HEK293 (cell line): ENCODE data around the gene HSCB.

Experiments used
- CTCF ChIA-PET: fragments of 350-600 bp; formaldehyde crosslinking; extraction: SDS; loops from one replicate; lab custom pipeline; 2021; ENCODE audit warnings: antibody characterized with exemption; lab: Yijun Ruan, JAX
- POLR2A ChIA-PET: fragments of 300-600 bp; formaldehyde crosslinking; extraction: SDS; loops from one replicate; lab custom pipeline; 2020; ENCODE audit warnings: antibody characterized with exemption, inconsistent platforms; lab: Yijun Ruan, JAX
- H3K27ac ChIP-seq: fragments of 200-500 bp; sonication (Bioruptor generic); 2 replicates; pipeline ENCODE4 v1.5.1; 2014; ENCODE audit warnings: low read depth, low read length, control low read depth, inconsistent platforms; ENCODE audit errors: extremely low read depth
- H3K36me3 ChIP-seq, 2 experiments: fragments of 200-500 bp in 1 of 2; sonication (Bioruptor generic) in 1 of 2; 1 replicate in 1 of 2; 2 replicates in 1 of 2; pipeline ENCODE4 v1.5.1; 2014 to 2017; ENCODE audit warnings: inconsistent platforms in 2 of 2, low read length in 2 of 2; ENCODE audit not compliant: control insufficient read depth in 2 of 2, insufficient read depth in 1 of 2
- H3K4me1 ChIP-seq: fragments of 200-500 bp; sonication (Bioruptor generic); 2 replicates; pipeline ENCODE4 v1.5.1; 2014; ENCODE audit warnings: mild to moderate bottlenecking, low read length, inconsistent platforms; ENCODE audit not compliant: control insufficient read depth, insufficient read depth
- H3K4me3 ChIP-seq: 2 replicates; pipeline ENCODE4 v1.5.1; 2011; ENCODE audit warnings: low read depth, mild to moderate bottlenecking, control low read depth, low read length, moderate library complexity
- H3K9me3 ChIP-seq: fragments of 200-500 bp; sonication (Bioruptor generic); 2 replicates; pipeline ENCODE4 v1.5.1; 2014; ENCODE audit warnings: low read depth, low read length, inconsistent platforms; ENCODE audit not compliant: control insufficient read depth, insufficient read depth
- PRDM1 ChIP-seq: fragments of 450-650 bp; formaldehyde crosslinking; IDR thresholded peaks from 2 replicates; pipeline ENCODE4; 2016; ENCODE audit warnings: missing biosample characterization, missing genetic modification characterization
- YY2 ChIP-seq: fragments of 450-650 bp; formaldehyde crosslinking; IDR thresholded peaks from 2 replicates; pipeline ENCODE4 v1.5.1; 2016; ENCODE audit warnings: missing biosample characterization, missing genetic modification characterization
- ZEB2 ChIP-seq: fragments of 450-650 bp; formaldehyde crosslinking; IDR thresholded peaks from 2 replicates; pipeline ENCODE4 v1.5.1; 2016; ENCODE audit warnings: missing biosample characterization, missing genetic modification characterization
- ZFP3 ChIP-seq: fragments of 450-650 bp; formaldehyde crosslinking; IDR thresholded peaks from 2 replicates; pipeline ENCODE4 v1.5.1; 2016; ENCODE audit warnings: low read depth, missing biosample characterization, missing genetic modification characterization
- ZNF114 ChIP-seq: fragments of 450-650 bp; formaldehyde crosslinking; IDR thresholded peaks from 2 replicates; pipeline ENCODE4 v1.5.0; 2017; ENCODE audit warnings: missing biosample characterization, missing genetic modification characterization
- ZNF121 ChIP-seq: fragments of 450-650 bp; formaldehyde crosslinking; IDR thresholded peaks from 2 replicates; pipeline ENCODE4 v1.5.1; 2016; ENCODE audit warnings: missing biosample characterization, missing genetic modification characterization
- ZNF138 ChIP-seq: fragments of 450-650 bp; formaldehyde crosslinking; IDR thresholded peaks from 2 replicates; pipeline ENCODE4 v1.5.1; 2016; ENCODE audit warnings: missing biosample characterization, missing genetic modification characterization, borderline replicate concordance
- ZNF16 ChIP-seq: fragments of 450-650 bp; formaldehyde crosslinking; IDR thresholded peaks from 2 replicates; pipeline ENCODE4 v1.5.1; 2016; ENCODE audit warnings: low read depth, missing biosample characterization, missing genetic modification characterization
- ZNF335 ChIP-seq: fragments of 450-650 bp; formaldehyde crosslinking; conservative IDR thresholded peaks from 2 replicates; pipeline ENCODE4 v1.5.1; 2016; ENCODE audit warnings: missing biosample characterization, missing genetic modification characterization
- ZNF366 ChIP-seq: fragments of 450-650 bp; formaldehyde crosslinking; conservative IDR thresholded peaks from 2 replicates; pipeline ENCODE4 v1.5.1; 2016; ENCODE audit warnings: missing biosample characterization, missing genetic modification characterization
- ZNF530 ChIP-seq: fragments of 450-650 bp; formaldehyde crosslinking; IDR thresholded peaks from 2 replicates; pipeline ENCODE4 v1.5.1; 2016; ENCODE audit warnings: low read depth, missing biosample characterization, missing genetic modification characterization
- ZNF571 ChIP-seq: fragments of 450-650 bp; formaldehyde crosslinking; IDR thresholded peaks from 2 replicates; pipeline ENCODE4 v1.5.0; 2017; ENCODE audit warnings: missing biosample characterization, missing genetic modification characterization
- ZNF664 ChIP-seq: fragments of 450-650 bp; formaldehyde crosslinking; IDR thresholded peaks from 2 replicates; pipeline ENCODE4 v1.5.1; 2016; ENCODE audit warnings: missing biosample characterization, missing genetic modification characterization
- ZNF747 ChIP-seq: fragments of 450-650 bp; formaldehyde crosslinking; IDR thresholded peaks from 2 replicates; pipeline ENCODE4 v1.5.1; 2016; ENCODE audit warnings: missing biosample characterization, missing genetic modification characterization
- TF ChIP-seq, protein P1 (sequence below): fragments of 450-650 bp; formaldehyde crosslinking; IDR thresholded peaks from 2 replicates; pipeline ENCODE4 v1.5.1; 2016; ENCODE audit warnings: missing biosample characterization, missing genetic modification characterization
- TF ChIP-seq, protein P2 (sequence below): fragments of 450-650 bp; IDR thresholded peaks from 2 replicates; pipeline ENCODE4 v1.5.1; 2018; ENCODE audit warnings: missing biosample characterization, missing genetic modification characterization
- TF ChIP-seq, protein P3 (sequence below): fragments of 450-650 bp; formaldehyde crosslinking; conservative IDR thresholded peaks from 2 replicates; pipeline ENCODE4 v1.5.1; 2016; ENCODE audit warnings: low read depth, missing biosample characterization, missing genetic modification characterization
- TF ChIP-seq, protein P4 (sequence below): fragments of 450-650 bp; formaldehyde crosslinking; IDR thresholded peaks from 2 replicates; pipeline ENCODE4 v1.5.1; 2016; ENCODE audit warnings: missing biosample characterization, missing genetic modification characterization
- TF ChIP-seq, protein P5 (sequence below): fragments of 450-650 bp; formaldehyde crosslinking; IDR thresholded peaks from 2 replicates; pipeline ENCODE4 v1.5.0; 2017; ENCODE audit warnings: missing biosample characterization, missing genetic modification characterization, borderline replicate concordance

Gene HSCB

DNA sequence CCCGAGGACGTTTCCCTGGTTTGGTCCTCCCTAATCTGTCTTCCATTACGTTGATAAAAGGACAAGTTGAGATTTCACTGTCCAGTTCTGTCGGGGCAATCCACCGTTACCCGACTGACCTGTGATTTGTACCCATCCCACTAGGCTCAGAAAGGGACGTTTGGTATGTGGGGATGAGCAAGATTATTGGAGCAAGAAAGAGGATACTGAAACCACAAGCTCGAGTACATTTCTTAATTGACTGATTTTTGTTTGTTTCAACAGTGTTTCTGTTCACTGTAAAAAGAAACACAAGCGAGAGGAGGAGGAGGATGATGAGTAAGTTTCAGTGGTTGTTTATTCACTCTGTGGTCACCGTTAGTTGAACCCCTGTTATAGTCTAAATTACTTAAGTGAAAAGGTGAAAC is 31.6 kb downstream of the HSCB start:
- CTCF ChIA-PET = interaction anchor here (1.0 to 2.5 kb wide), 4 partner anchors 12 to 17 kb away, joined by 3 to 8 read pairs (median 4); no protein-coding TSS in a partner anchor
- H3K36me3 ChIP-seq = peaks cover 38 to 42% of the 10 kb centered on the region in 2 experiments
- peak overlapping the region; percentile 97 for H3K27ac ChIP-seq
- POLR2A ChIA-PET = interaction anchor here (0.6 to 2.6 kb wide), 7 partner anchors 10 to 172 kb away, joined by 3 to 25 read pairs (median 10); partner anchors contain the start of genes CHEK2, HSCB and XBP1
- no peaks in the 10 kb centered on the region for H3K9me3 ChIP-seq
- peak overlapping the region; percentile 65 for H3K4me3 ChIP-seq
- peak; percentile 74 for TF ChIP-seq ZNF335 (tag by site-specific recombination)
- TF ChIP-seq ZNF366 (tag by site-specific recombination) = 0 out of 2 replicates have a peak, but pooled peaks have one; percentile 12
- peak; percentile 88 for TF ChIP-seq ZNF664
- no peak for TF ChIP-seq ZNF114 (tag by site-specific recombination)
- TF ChIP-seq PRDM1 (tag by site-specific recombination) = peak; percentile 59; the same call in 1 of the 2 replicates
- TF ChIP-seq ZNF16 (tag by site-specific recombination) = no peak
- no peak for TF ChIP-seq ZNF530 (tag by site-specific recombination)
- no peak for TF ChIP-seq ZNF747 (tag by site-specific recombination)
- TF ChIP-seq, protein P1, sequence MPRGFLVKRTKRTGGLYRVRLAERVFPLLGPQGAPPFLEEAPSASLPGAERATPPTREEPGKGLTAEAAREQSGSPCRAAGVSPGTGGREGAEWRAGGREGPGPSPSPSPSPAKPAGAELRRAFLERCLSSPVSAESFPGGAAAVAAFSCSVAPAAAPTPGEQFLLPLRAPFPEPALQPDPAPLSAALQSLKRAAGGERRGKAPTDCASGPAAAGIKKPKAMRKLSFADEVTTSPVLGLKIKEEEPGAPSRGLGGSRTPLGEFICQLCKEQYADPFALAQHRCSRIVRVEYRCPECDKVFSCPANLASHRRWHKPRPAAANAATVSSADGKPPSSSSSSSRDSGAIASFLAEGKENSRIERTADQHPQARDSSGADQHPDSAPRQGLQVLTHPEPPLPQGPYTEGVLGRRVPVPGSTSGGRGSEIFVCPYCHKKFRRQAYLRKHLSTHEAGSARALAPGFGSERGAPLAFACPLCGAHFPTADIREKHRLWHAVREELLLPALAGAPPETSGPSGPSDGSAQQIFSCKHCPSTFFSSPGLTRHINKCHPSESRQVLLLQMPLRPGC (tag by site-specific recombination) = no peak
- TF ChIP-seq, protein P2, sequence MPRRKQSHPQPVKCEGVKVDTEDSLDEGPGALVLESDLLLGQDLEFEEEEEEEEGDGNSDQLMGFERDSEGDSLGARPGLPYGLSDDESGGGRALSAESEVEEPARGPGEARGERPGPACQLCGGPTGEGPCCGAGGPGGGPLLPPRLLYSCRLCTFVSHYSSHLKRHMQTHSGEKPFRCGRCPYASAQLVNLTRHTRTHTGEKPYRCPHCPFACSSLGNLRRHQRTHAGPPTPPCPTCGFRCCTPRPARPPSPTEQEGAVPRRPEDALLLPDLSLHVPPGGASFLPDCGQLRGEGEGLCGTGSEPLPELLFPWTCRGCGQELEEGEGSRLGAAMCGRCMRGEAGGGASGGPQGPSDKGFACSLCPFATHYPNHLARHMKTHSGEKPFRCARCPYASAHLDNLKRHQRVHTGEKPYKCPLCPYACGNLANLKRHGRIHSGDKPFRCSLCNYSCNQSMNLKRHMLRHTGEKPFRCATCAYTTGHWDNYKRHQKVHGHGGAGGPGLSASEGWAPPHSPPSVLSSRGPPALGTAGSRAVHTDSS = peak; percentile 74
- TF ChIP-seq YY2 = no peak
- TF ChIP-seq, protein P3, sequence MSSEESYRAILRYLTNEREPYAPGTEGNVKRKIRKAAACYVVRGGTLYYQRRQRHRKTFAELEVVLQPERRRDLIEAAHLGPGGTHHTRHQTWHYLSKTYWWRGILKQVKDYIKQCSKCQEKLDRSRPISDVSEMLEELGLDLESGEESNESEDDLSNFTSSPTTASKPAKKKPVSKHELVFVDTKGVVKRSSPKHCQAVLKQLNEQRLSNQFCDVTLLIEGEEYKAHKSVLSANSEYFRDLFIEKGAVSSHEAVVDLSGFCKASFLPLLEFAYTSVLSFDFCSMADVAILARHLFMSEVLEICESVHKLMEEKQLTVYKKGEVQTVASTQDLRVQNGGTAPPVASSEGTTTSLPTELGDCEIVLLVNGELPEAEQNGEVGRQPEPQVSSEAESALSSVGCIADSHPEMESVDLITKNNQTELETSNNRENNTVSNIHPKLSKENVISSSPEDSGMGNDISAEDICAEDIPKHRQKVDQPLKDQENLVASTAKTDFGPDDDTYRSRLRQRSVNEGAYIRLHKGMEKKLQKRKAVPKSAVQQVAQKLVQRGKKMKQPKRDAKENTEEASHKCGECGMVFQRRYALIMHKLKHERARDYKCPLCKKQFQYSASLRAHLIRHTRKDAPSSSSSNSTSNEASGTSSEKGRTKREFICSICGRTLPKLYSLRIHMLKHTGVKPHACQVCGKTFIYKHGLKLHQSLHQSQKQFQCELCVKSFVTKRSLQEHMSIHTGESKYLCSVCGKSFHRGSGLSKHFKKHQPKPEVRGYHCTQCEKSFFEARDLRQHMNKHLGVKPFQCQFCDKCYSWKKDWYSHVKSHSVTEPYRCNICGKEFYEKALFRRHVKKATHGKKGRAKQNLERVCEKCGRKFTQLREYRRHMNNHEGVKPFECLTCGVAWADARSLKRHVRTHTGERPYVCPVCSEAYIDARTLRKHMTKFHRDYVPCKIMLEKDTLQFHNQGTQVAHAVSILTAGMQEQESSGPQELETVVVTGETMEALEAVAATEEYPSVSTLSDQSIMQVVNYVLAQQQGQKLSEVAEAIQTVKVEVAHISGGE = no peak
- TF ChIP-seq ZFP3 = no peak
- TF ChIP-seq ZEB2 (tag by site-specific recombination) = 0 out of 2 replicates have a peak, but pooled peaks have one; percentile 17
- no peaks in the 10 kb centered on the region for H3K4me1 ChIP-seq

DNA sequence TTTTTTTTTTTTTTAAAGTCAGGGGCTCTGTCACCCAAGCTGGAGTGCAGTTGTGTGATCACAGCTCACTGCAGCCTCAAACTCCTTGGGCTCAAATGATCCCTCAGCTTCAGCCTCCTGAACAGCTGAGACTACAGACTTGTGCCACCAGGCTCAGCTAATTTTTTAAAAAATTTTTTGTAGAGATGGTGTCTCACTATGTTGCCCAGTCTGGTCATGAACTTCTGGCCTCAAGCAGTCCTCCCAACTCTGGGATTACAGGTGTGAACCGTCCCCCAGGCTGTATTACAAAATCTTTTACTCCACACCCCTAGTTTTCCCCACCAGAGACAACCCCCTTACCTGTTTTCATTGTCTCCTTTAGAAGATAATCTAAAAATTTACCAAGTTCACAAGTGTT is 32.5 kb downstream of the HSCB start:
- TF ChIP-seq ZNF138 (no peak), ZNF571 (tag by site-specific recombination) (no peak), ZNF121 (tag by site-specific recombination) (peak; percentile 80)
- TF ChIP-seq, protein P2 = no peak
- TF ChIP-seq, protein P4, sequence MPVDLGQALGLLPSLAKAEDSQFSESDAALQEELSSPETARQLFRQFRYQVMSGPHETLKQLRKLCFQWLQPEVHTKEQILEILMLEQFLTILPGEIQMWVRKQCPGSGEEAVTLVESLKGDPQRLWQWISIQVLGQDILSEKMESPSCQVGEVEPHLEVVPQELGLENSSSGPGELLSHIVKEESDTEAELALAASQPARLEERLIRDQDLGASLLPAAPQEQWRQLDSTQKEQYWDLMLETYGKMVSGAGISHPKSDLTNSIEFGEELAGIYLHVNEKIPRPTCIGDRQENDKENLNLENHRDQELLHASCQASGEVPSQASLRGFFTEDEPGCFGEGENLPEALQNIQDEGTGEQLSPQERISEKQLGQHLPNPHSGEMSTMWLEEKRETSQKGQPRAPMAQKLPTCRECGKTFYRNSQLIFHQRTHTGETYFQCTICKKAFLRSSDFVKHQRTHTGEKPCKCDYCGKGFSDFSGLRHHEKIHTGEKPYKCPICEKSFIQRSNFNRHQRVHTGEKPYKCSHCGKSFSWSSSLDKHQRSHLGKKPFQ = 0 out of 2 replicates have a peak, but pooled peaks have one; percentile 10
- TF ChIP-seq, protein P5, sequence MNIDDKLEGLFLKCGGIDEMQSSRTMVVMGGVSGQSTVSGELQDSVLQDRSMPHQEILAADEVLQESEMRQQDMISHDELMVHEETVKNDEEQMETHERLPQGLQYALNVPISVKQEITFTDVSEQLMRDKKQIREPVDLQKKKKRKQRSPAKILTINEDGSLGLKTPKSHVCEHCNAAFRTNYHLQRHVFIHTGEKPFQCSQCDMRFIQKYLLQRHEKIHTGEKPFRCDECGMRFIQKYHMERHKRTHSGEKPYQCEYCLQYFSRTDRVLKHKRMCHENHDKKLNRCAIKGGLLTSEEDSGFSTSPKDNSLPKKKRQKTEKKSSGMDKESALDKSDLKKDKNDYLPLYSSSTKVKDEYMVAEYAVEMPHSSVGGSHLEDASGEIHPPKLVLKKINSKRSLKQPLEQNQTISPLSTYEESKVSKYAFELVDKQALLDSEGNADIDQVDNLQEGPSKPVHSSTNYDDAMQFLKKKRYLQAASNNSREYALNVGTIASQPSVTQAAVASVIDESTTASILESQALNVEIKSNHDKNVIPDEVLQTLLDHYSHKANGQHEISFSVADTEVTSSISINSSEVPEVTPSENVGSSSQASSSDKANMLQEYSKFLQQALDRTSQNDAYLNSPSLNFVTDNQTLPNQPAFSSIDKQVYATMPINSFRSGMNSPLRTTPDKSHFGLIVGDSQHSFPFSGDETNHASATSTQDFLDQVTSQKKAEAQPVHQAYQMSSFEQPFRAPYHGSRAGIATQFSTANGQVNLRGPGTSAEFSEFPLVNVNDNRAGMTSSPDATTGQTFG = no peak
- TF ChIP-seq, all 188 proteins: peak for 2
- no peaks in the 10 kb centered on the region for H3K9me3 ChIP-seq
- peaks cover 3% of the 10 kb centered on the region; the same call in 1 of the 2 replicates for H3K4me1 ChIP-seq
- H3K27ac ChIP-seq = no peak overlapping the region
- H3K36me3 ChIP-seq = peaks cover 42 to 49% of the 10 kb centered on the region in 2 experiments
- ChIA-PET CTCF (interaction anchor here (0.6 to 2.5 kb wide), 3 partner anchors 11 to 180 kb away, joined by 4 to 8 read pairs (median 8); no protein-coding TSS in a partner anchor), POLR2A (interaction anchor here (2.6 kb wide), 2 partner anchors 9 to 25 kb away, joined by 20 to 25 read pairs; partner anchors contain the start of gene XBP1)
- H3K4me3 ChIP-seq = no peak overlapping the region
